NOMO-1 treated with DMSO at 0.1 percent for 48 hours (cell line): ENCODE measurements around the gene TMEM39A.

Experiments used
- DNase-seq: peaks from one replicate; lab custom pipeline; 2025; ENCODE audit not compliant: unreplicated experiment; lab: John Stamatoyannopoulos, UW

The TMEM39A gene

DNA sequence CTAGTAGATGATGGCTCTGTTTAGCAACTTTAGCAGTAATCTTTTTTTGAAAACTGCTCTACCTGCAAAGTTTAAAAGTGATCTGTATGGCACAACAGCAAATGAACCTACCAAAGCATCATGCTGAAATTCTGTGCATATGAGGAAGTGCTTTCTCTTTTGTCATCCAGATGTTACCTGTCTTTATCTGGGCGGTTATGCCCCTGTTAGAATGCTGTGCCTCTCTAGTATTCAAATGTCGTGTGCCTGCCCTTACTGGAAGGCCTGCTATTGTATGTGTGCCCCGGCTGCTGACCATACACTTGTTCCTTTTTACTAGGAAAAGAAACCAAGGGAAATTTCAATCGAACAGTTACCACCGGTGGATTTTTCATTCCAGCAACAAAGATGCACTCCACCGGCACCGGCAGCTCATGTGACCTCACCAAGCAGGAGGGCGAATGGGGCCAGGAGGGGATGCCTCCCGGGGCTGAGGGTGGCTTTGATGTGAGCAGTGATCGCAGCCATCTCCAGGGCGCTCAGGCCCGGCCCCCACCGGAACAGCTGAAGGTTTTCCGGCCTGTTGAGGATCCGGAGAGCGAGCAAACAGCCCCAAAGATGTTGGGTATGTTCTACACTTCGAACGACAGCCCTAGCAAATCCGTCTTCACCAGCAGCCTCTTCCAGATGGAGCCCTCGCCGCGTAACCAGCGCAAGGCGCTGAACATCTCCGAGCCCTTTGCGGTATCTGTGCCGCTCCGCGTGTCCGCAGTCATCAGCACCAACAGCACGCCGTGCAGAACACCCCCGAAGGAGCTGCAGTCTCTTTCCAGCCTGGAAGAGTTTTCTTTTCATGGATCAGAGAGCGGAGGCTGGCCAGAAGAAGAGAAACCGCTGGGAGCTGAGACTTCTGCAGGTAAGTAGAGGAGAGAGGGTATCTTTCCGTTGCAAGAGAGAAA lies 61.6 kb downstream of the TMEM39A start:
- no peak for DNase-seq

DNA sequence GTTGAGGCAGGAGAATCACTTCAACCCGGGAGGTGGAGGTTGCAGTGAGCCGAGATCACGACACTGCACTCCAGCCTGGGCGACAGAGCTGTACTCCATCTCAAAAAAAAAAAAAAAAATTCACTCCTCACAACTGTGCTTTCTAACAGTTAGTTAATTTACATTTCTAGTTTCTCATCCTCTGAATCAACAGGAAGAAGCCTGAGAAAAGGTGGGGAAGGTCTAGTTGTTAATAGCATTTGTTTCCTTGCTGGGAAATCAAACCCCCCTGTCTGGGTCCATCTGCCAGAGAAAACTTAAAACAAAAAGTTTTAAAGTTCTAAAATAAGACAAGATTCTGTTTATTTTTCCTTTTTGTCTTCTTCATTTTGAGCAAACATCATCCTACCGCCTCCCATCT lies 62.3 kb downstream of the TMEM39A start:
- no peak for DNase-seq

DNA sequence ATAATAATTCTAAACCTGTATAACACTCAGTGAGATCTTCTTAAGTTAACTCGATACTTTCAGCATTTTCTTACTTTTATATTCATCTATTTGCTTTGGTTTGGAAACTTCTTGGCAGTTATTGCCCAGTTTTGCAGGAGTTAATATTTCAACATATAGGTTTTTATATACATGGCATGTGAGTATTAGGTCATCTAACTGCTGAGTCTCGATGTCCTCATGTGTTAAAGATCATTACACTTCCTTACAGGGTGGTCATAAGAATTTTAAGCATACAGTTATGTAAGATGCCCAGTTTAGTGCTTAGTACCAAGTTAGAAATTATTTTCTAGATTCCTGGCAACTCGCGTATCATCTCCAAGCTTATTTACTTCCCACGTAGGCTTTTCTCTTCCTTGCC lies 62.9 kb downstream of the TMEM39A start:
- DNase-seq, result no peak

- DNase-seq, result no peak
Measured at GRCh38 chr3:119396870-119397269, 66.5 kb downstream of the TMEM39A start.

- DNase-seq, result no peak
Measured at GRCh38 chr3:119395923-119396358, 67.5 kb downstream of the TMEM39A start.

DNA sequence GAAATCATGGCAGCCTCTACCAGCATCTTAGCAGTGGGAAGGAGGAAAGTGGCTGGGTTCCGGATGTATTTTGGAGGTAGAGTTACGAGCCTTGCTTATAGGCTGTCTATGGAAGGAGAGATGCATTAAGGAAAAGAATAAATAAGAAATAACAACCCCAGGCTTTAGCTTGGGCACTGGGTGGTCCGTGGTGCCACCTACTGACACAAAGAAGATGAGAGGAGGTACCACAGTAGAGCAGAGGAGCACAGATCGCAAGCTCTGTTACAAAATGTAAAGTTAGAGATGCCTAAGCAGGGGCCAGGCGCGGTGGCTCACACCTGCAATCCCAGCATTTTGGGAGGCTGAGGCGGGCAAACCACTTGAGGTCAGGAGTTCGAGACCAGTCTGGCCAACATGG lies 74.8 kb downstream of the TMEM39A start:
- DNase-seq, result no peak

DNA sequence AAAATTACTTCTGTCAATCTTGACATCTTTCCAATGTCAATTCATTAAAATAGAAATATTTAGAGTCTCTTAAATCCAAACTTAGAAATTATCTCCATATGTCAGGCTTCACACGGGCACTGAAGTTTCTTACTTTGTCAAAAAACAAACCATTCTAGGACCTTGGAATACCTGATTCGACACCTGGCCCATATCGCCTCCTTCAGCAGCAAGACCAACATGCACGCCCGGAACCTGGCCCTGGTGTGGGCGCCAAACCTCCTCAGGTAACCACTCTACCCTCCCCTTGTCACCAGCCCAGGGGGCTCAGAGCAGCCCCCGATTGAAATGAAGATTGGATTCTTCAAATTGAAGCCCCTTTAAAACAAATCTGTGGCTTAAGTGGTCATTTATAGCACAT lies 81.3 kb downstream of the TMEM39A start:
- no peak for DNase-seq

DNA sequence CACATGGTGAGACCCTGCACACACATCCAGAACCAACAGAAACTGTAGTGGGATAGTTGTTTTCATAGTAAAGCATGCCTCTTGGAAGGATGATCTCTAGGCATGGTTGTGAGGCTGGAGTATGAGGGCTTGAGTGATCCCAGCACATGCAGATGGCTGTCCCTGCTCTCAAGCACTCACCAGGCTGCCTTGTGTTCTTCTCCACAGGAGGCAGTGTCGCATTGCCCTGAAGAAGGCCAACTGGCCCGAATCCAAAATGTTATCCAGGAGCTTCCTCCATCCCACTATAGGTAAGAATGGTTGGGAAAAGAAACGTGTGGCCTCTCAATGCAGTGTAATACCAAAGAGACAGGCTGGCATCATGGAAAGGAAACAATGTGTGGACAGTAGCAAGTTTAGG lies 82.7 kb downstream of the TMEM39A start:
- DNase-seq, result no peak
